AG09309 (cell line): ENCODE results near the gene ANO9.

ENCODE experiments used
- DNase-seq: peaks from one replicate; pipeline ENCODE4 v3.0.0-alpha.2; 2010; ENCODE audit warnings: low read depth
- H3K4me3 ChIP-seq: 2 replicates; pipeline ENCODE4 v1.5.1; 2011; ENCODE audit warnings: mild to moderate bottlenecking, low read depth, low read length, moderate library complexity; ENCODE audit not compliant: control insufficient read depth
- TF ChIP-seq, protein P1 (sequence below): IDR thresholded peaks from 2 replicates; pipeline ENCODE4 v1.5.1; 2011; ENCODE audit warnings: mild to moderate bottlenecking, low read depth, low read length, inconsistent platforms; ENCODE audit not compliant: insufficient read depth, control insufficient read depth; ENCODE audit errors: missing control alignments

ANO9 gene

DNA sequence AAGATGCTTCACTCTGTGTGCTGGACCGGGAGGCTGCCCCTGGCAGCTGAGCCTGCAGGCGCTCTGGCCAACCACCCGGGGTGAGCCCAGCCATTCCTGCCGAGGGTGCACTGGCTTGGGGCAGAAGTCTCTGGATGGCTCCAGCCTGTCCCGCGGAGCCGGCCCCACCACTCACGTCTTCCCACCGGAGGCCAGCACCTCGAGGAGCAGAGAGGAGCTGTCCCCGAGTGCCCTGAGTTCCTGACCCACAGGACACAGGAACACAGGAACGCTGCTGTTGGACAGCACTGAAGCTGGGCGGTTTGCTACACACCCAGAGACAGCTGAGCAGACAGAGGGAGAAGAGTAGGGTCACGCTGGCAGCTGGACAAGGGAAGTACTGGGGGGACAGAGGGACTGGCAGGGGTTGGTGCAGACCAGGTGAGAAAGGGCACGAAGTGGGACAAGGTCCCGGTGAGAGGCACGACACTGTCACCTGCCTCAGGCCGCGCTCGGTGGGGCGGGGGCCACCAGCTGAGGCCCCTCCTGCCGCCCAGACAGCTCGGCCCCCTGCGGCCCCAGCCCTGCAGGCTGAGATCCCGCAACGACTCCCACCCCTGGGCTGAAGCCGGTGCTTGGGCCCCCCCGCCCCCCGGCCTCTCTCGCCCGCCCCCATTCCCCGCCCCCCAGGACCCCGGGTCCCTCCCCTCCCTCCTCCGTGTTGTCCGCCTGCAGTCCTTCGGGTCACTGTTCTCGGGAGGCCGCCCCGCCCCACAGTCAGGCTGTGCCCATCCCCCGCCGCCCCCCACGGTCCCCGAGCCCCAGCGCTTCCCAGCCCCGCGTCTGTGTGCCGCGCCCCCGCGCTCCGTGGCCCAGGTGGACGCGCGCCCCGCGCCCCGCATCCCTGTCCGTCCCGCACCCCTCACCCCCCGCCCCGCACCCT lies 73.1 kb downstream of the ANO9 start:
- no peak for DNase-seq
- TF ChIP-seq, protein P1, sequence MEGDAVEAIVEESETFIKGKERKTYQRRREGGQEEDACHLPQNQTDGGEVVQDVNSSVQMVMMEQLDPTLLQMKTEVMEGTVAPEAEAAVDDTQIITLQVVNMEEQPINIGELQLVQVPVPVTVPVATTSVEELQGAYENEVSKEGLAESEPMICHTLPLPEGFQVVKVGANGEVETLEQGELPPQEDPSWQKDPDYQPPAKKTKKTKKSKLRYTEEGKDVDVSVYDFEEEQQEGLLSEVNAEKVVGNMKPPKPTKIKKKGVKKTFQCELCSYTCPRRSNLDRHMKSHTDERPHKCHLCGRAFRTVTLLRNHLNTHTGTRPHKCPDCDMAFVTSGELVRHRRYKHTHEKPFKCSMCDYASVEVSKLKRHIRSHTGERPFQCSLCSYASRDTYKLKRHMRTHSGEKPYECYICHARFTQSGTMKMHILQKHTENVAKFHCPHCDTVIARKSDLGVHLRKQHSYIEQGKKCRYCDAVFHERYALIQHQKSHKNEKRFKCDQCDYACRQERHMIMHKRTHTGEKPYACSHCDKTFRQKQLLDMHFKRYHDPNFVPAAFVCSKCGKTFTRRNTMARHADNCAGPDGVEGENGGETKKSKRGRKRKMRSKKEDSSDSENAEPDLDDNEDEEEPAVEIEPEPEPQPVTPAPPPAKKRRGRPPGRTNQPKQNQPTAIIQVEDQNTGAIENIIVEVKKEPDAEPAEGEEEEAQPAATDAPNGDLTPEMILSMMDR: no peak
- H3K4me3 ChIP-seq: peak overlapping the region; percentile 11

DNA sequence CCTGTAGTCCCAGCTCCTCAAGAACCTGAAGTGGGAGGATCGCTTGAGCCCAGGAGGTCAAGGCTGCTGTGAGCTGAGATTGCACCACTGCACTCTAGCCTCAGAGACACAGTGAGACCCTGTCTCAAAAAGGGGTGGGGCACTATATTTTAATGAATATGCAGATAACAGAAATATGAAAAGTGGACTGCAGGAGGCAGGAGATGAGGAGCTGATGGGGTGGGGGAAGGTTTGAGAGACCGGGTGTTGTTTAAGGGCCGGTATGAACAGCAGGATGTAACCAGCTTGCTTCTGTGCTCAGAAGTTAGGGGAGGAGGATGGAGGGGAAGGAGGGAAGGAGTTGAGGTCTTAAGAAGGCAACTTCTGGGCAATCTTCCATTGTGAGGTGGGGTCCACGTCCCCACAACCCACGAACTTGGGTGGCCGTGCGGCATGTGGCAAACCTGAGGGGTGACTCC lies 73.8 kb downstream of the ANO9 start:
- no peak overlapping the region for H3K4me3 ChIP-seq
- DNase-seq: no peak
- TF ChIP-seq, protein P1: no peak
